ENCODE measurements around the gene TMEM163. TPM values are rescaled to one million over a fixed set of nuclear protein-coding genes. Genes with fewer than 3 reads are reported as not detected.

Gene TMEM163
- total and polyA plus RNA-seq, 2 donors (not counting 3 experiments of a cell fraction or from before 2014, with no cell fraction given): 1.0 to 2.8 TPM

- no TSS peak for BruUV-seq (replicated peaks)
- H3K27ac ChIP-seq (ENCODE audit: insufficient read depth, low read depth, low read length): no peak overlapping the region
- DNase-seq (ENCODE audit: low read depth, low spot score): no peak
- H3K27me3 ChIP-seq (ENCODE audit: control insufficient read depth in 2 of 2, insufficient read depth in 2 of 2, low read length in 2 of 2): peaks cover 0 to 7% of the 10 kb centered on the region in 2 experiments
- intact Hi-C loops (cut with micrococcal nuclease) (no loop called here), dilution Hi-C loops (cut with MboI; ENCODE audit: extremely low pct_ligation_motif_present, low sequenced_read_pairs) (no loop called here)
- no peaks in the 10 kb centered on the region for H3K4me1 ChIP-seq (ENCODE audit: control insufficient read depth, extremely low read depth, insufficient read depth, low read length)
- FAIRE-seq: no peak
- H3K4me3 ChIP-seq (replicated peaks in 1 of 3; ENCODE audit: insufficient read depth in 1 of 3, low read depth in 1 of 3, low read length in 3 of 3): no peak overlapping the region
- ChIA-PET CTCF (interaction anchor here (0.9 to 1.2 kb wide), 2 partner anchors 40 to 115 kb away, joined by 3 read pairs; no protein-coding TSS in a partner anchor), POLR2A (no interaction called here)
- H2AFZ ChIP-seq (ENCODE audit: low read depth, low read length): no peak overlapping the region
- TF ChIP-seq MYC (IDR thresholded peaks at IDR 0.05; ENCODE audit: low read depth, low read length) (no peak), POLR2A (IDR thresholded peaks at IDR 0.05; ENCODE audit: low read depth, low read length) (no peak), EZH2 (IDR thresholded peaks at IDR 0.05; ENCODE audit: borderline replicate concordance, low read depth, low read length, severe bottlenecking) (no peak), FOS (IDR thresholded peaks at IDR 0.05; ENCODE audit: borderline replicate concordance, insufficient read depth, low read length) (no peak), GATA2 (IDR thresholded peaks at IDR 0.05; ENCODE audit: insufficient read depth, insufficient read length, low read depth, low read length) (no peak), MAX (IDR thresholded peaks at IDR 0.05; ENCODE audit: insufficient read depth, insufficient read length) (no peak), POLR2AphosphoS5 (IDR thresholded peaks at IDR 0.05; ENCODE audit: insufficient read depth, low read depth, low read length) (no peak), JUN (IDR thresholded peaks at IDR 0.05; ENCODE audit: borderline replicate concordance, insufficient read depth, insufficient read length, low read depth) (no peak), CTCF (IDR thresholded peaks at IDR 0.05; ENCODE audit: extremely low read depth in 1 of 2, insufficient read depth in 1 of 2, low read depth in 1 of 2, low read length in 2 of 2) (no peak)
- no peaks in the 10 kb centered on the region for H3K36me3 ChIP-seq (ENCODE audit: control insufficient read depth in 2 of 2, extremely low read depth in 1 of 2, insufficient read depth in 2 of 2, low read length in 2 of 2)
- H3K9me1 ChIP-seq (replicated peaks; ENCODE audit: control insufficient read depth, extremely low read depth, insufficient read depth, low read length): no peaks in the 10 kb centered on the region
- H3K79me2 ChIP-seq (ENCODE audit: control insufficient read depth, insufficient read depth, low read length): no peaks in the 10 kb centered on the region
- no peaks in the 10 kb centered on the region for H4K20me1 ChIP-seq (replicated peaks; ENCODE audit: control insufficient read depth, extremely low read depth, insufficient read depth, low read length)
- no peaks in the 10 kb centered on the region for H3K9me3 ChIP-seq (replicated peaks; ENCODE audit: control insufficient read depth, insufficient read depth, low read length)
- no peak overlapping the region for H3K4me2 ChIP-seq (ENCODE audit: insufficient read depth, low read length)
- H3K9ac ChIP-seq (replicated peaks; ENCODE audit: extremely low read depth, insufficient read depth, low read length): no peak overlapping the region
These were observed 227.8 kb downstream of the TMEM163 start for GRCh38 chr2:134491022-134491421.
